IMR-90 (cell line): ENCODE measurements around the gene BPNT1. TPM values are rescaled to one million over a fixed set of nuclear protein-coding genes. Genes with fewer than 3 reads are reported as not detected.

Experiments
- ATAC-seq: fragments of 200-7000 bp; cut with Tn5 transposase; 2 replicates; pipeline ENCODE4 v1.9.1; 2020; ENCODE audit warnings: low read depth, mild to moderate bottlenecking, moderate library complexity
- BruUV-seq: library from RNA; stranded (reverse); fragments of 400-500 nt; replicated peaks from 2 replicates; lab custom pipeline; 2021; lab: Mats Ljungman, UMichigan
- CTCF ChIA-PET: fragments of 300-600 bp; formaldehyde crosslinking; extraction: SDS; loops from one replicate; lab custom pipeline; 2021; ENCODE audit warnings: antibody characterized with exemption; lab: Yijun Ruan, JAX
- POLR2A ChIA-PET: fragments of 300-600 bp; sonication (Branson Sonifier 250); formaldehyde crosslinking; loops from one replicate; lab custom pipeline; 2022; ENCODE audit warnings: antibody characterized with exemption; ENCODE audit not compliant: unreplicated experiment; lab: Charles Lee
- DNase-seq: peaks from one replicate; pipeline ENCODE4 v3.0.0; 2013
- H2AFZ ChIP-seq: replicated peaks from 2 replicates; pipeline ENCODE3; 2013; ENCODE audit warnings: low read length, mild to moderate bottlenecking; ENCODE audit not compliant: poor library complexity
- H2AK5ac ChIP-seq: 2 replicates; pipeline ENCODE4 v1.6.1; 2013; ENCODE audit warnings: low read depth, low read length, inconsistent platforms
- H2AK9ac ChIP-seq: replicated peaks from 2 replicates; pipeline ENCODE3; 2013; ENCODE audit warnings: mild to moderate bottlenecking, low read depth, low read length, moderate library complexity; ENCODE audit not compliant: poor library complexity
- H2BK120ac ChIP-seq: 2 replicates; pipeline ENCODE4 v1.6.1; 2013; ENCODE audit warnings: low read depth, low read length, inconsistent platforms
- H2BK15ac ChIP-seq: 3 replicates; pipeline ENCODE4 v1.6.1; 2013; ENCODE audit warnings: low read depth, low read length, inconsistent platforms
- H2BK20ac ChIP-seq: 2 replicates; pipeline ENCODE4 v1.6.1; 2013; ENCODE audit warnings: low read depth, mild to moderate bottlenecking, inconsistent platforms, low read length, moderate library complexity
- H2BK5ac ChIP-seq: 2 replicates; pipeline ENCODE4 v1.6.1; 2013; ENCODE audit warnings: mild to moderate bottlenecking, low read depth, low read length, inconsistent platforms; ENCODE audit not compliant: poor library complexity, severe bottlenecking
- H3K14ac ChIP-seq: replicated peaks from 2 replicates; pipeline ENCODE4 v1.6.1; 2013; ENCODE audit warnings: low read depth, low read length, inconsistent platforms
- H3K18ac ChIP-seq: 2 replicates; pipeline ENCODE4 v1.6.1; 2013; ENCODE audit warnings: low read depth, low read length, control low read depth
- H3K23ac ChIP-seq: 2 replicates; pipeline ENCODE4 v1.6.1; 2013; ENCODE audit warnings: low read depth, low read length, inconsistent platforms
- H3K27ac ChIP-seq: 2 replicates; pipeline ENCODE4 v1.5.1; 2013; ENCODE audit warnings: mild to moderate bottlenecking, control low read depth, low read length; ENCODE audit not compliant: insufficient read depth
- H3K27me3 ChIP-seq: 2 replicates; pipeline ENCODE4 v1.6.1; 2013; ENCODE audit warnings: low read length; ENCODE audit not compliant: control insufficient read depth, insufficient read depth
- H3K36me3 ChIP-seq: 2 replicates; pipeline ENCODE4 v1.6.1; 2013; ENCODE audit warnings: low read length, mixed read lengths; ENCODE audit not compliant: control insufficient read depth, insufficient read depth
- H3K4ac ChIP-seq: 2 replicates; pipeline ENCODE4 v1.6.1; 2013; ENCODE audit warnings: low read depth, low read length, inconsistent platforms
- H3K4me1 ChIP-seq: 2 replicates; pipeline ENCODE4 v1.6.1; 2013; ENCODE audit warnings: low read length, mixed read lengths; ENCODE audit not compliant: control insufficient read depth, insufficient read depth
- H3K4me2 ChIP-seq: 2 replicates; pipeline ENCODE4 v1.6.1; 2013; ENCODE audit warnings: low read depth, mild to moderate bottlenecking, control low read depth, low read length, moderate library complexity
- H3K4me3 ChIP-seq: 2 replicates; pipeline ENCODE4 v1.5.1; 2013; ENCODE audit warnings: low read depth, mild to moderate bottlenecking, control low read depth, low read length, moderate library complexity; ENCODE audit not compliant: insufficient read depth
- H3K56ac ChIP-seq: 2 replicates; pipeline ENCODE4 v1.6.1; 2013; ENCODE audit warnings: low read length, inconsistent platforms; ENCODE audit not compliant: insufficient read depth; ENCODE audit errors: extremely low read depth
- H3K79me1 ChIP-seq, 2 experiments: 2 replicates each; pipeline ENCODE4 v1.6.1; 2013; ENCODE audit warnings: low read length in 2 of 2, inconsistent platforms in 1 of 2, low read depth in 1 of 2
- H3K9ac ChIP-seq: 2 replicates; pipeline ENCODE4 v1.6.1; 2013; ENCODE audit warnings: low read depth, low read length, control low read depth
- H3K9me1 ChIP-seq: 2 replicates; pipeline ENCODE4 v1.6.1; 2013; ENCODE audit warnings: low read length, inconsistent platforms; ENCODE audit not compliant: insufficient read depth
- H3K9me3 ChIP-seq: 2 replicates; pipeline ENCODE4 v1.6.1; 2013; ENCODE audit warnings: low read length; ENCODE audit not compliant: control insufficient read depth, insufficient read depth
- H4K20me1 ChIP-seq: 2 replicates; pipeline ENCODE4 v1.6.1; 2013; ENCODE audit warnings: low read length, inconsistent platforms; ENCODE audit not compliant: insufficient read depth
- H4K5ac ChIP-seq: 2 replicates; pipeline ENCODE4 v1.6.1; 2013; ENCODE audit warnings: mild to moderate bottlenecking, low read depth, low read length, control low read depth
- H4K8ac ChIP-seq, 2 experiments: 2 replicates each; pipeline ENCODE4 v1.6.1; 2013; ENCODE audit warnings: low read depth in 2 of 2, low read length in 2 of 2, control low read depth in 1 of 2, inconsistent platforms in 1 of 2
- H4K91ac ChIP-seq: 2 replicates; pipeline ENCODE4 v1.6.1; 2013; ENCODE audit warnings: low read depth, low read length, inconsistent platforms; ENCODE audit not compliant: insufficient read depth
- CTCF ChIP-seq: conservative IDR thresholded peaks from 2 replicates; pipeline ENCODE4 v1.5.1; 2012; ENCODE audit warnings: mild to moderate bottlenecking, low read depth, low read length, improper control_type of control experiment
- FOS ChIP-seq: fragments of 150-350 bp; IDR thresholded peaks from 2 replicates; pipeline ENCODE4 v1.6.1; 2016; ENCODE audit warnings: low read depth, low read length
- POLR2A ChIP-seq: IDR thresholded peaks from 2 replicates; pipeline ENCODE4 v1.6.1; 2012; ENCODE audit warnings: mild to moderate bottlenecking, low read depth, low read length
- USF2 ChIP-seq: fragments of 150-350 bp; IDR thresholded peaks from 2 replicates; pipeline ENCODE4 v1.6.1; 2017; ENCODE audit warnings: mild to moderate bottlenecking, antibody characterized with exemption, low read length, low read depth
- WGBS, 2 experiments: methylation state at CpG; one replicate each; pipeline versions ENCODE4 v1.1.5 to v1.1.7; 2013; ENCODE audit warnings: missing lambda C conversion rate in 2 of 2; ENCODE audit not compliant: insufficient read length in 1 of 2; ENCODE audit errors: extremely low coverage in 2 of 2; 5-methylcytosine and 5-hydroxymethylcytosine counted together
- dilution Hi-C: fragments of 300-500 bp; cut with HindIII; formaldehyde crosslinking; loops from one replicate; pipeline ENCODE4 v1.14.3; 2018; ENCODE audit warnings: low sequenced_read_pairs; ENCODE audit not compliant: unreplicated experiment
- in situ Hi-C: fragments of 300-500 bp; cut with MboI; formaldehyde crosslinking; loops from 3 replicates; pipeline ENCODE4 v1.14.3; 2019; ENCODE audit warnings: low sequenced_read_pairs, inconsistent platforms, mixed read lengths
- intact Hi-C: fragments of 100-400 bp; cut with micrococcal nuclease; formaldehyde crosslinking; loops from 2 replicates; pipeline ENCODE4 v1.10.0; 2022
- polyA plus RNA-seq, 3 experiments: library from polyadenylated mRNA; depleted of rRNA; stranded (reverse); fragments of >200 nt; gene quantifications; 2 replicates each; pipeline ENCODE4 v1.2.3, GENCODE V29; 2012; ENCODE audit warnings: low replicate concordance in 1 of 3
- total RNA-seq: library from RNA; depleted of rRNA; stranded (reverse); fragments of >200 nt; gene quantifications from 2 replicates; pipeline ENCODE4 v1.2.3, GENCODE V29; 2012

The BPNT1 gene
- total and polyA plus RNA-seq, 2 of the 4 experiments (the other 2 are of a cell fraction) = 31.7 to 38.2 TPM

GRCh38 chr1:220121791-220122530, 32.4 kb upstream of the BPNT1 start:
- no peak overlapping the region for H3K14ac ChIP-seq
- H2BK120ac ChIP-seq = no peak overlapping the region
- H4K91ac ChIP-seq = no peak overlapping the region
- no peaks in the 10 kb centered on the region for H3K9me3 ChIP-seq
- H3K4me1 ChIP-seq = peaks cover 2% of the 10 kb centered on the region; the same call in 1 of the 2 replicates
- BruUV-seq = no TSS peak
- H3K4me3 ChIP-seq = no peak overlapping the region
- H2AK5ac ChIP-seq = no peak overlapping the region
- CTCF ChIA-PET = no interaction called here
- H3K79me1 ChIP-seq = peaks cover 3 to 7% of the 10 kb centered on the region in 2 experiments; a peak in 1 of 4 replicates
- no peak overlapping the region for H2BK20ac ChIP-seq
- no peak overlapping the region for H2AK9ac ChIP-seq
- H3K27ac ChIP-seq = no peak overlapping the region
- intact Hi-C loops = loop anchor here (5.0 kb wide), 1 partner anchor 130 kb away; no protein-coding TSS in a partner anchor
- dilution Hi-C loops = no loop called here
- no peaks in the 10 kb centered on the region for H3K27me3 ChIP-seq
- no peak overlapping the region for H4K8ac ChIP-seq
- in situ Hi-C loops = no loop called here
- 0 out of 2 replicates have a peak, but pooled peaks cover 3% of the 10 kb centered on the region for H3K9me1 ChIP-seq
- no peak overlapping the region for H3K56ac ChIP-seq
- no peak overlapping the region for H3K4ac ChIP-seq
- H4K5ac ChIP-seq = no peak overlapping the region
- no peak overlapping the region for H3K23ac ChIP-seq
- no peak overlapping the region for H2BK5ac ChIP-seq
- H2BK15ac ChIP-seq = no peak overlapping the region
- POLR2A ChIA-PET = no interaction called here
- H3K36me3 ChIP-seq = peaks cover 9% of the 10 kb centered on the region
- H4K20me1 ChIP-seq = no peaks in the 10 kb centered on the region
- ATAC-seq = no peak
- 100% methylated on average over 1 of the region's 8 CpGs; no CpG with 5 or more reads in 1 of the 2 experiments for WGBS, 2 experiments
- H3K9ac ChIP-seq = no peak overlapping the region
- no peak overlapping the region for H3K18ac ChIP-seq
- no peak overlapping the region for H3K4me2 ChIP-seq
- TF ChIP-seq POLR2A (no peak), CTCF (no peak), FOS (no peak), USF2 (no peak)
- no peak overlapping the region for H2AFZ ChIP-seq
- no peak for DNase-seq
